Body of pancreas (tissue), 4 donors: Measurements from ENCODE around the gene SPATA13. TPM values are rescaled to one million over a fixed set of nuclear protein-coding genes. Genes with fewer than 3 reads are reported as not detected.
A peak's percentile ranks its signal among the peaks of the same experiment; 100 is the strongest.

Experiments used
- ATAC-seq: fragments of 150-250 bp; one replicate; pipeline ENCODE4 v1.9.1; 2016
- DNase-seq, 4 donors: peaks; one replicate each; pipeline ENCODE4 v3.0.0-alpha.2; 2019
- H3K27ac ChIP-seq, 4 donors: fragments of 200-600 bp; sonication (generic); 1 replicate in 3 of 4; 2 replicates in 1 of 4; pipeline versions ENCODE4 v1.5.1 to v1.6.1; 2016 to 2019; ENCODE audit warnings: mild to moderate bottlenecking in 1 of 4, mixed read lengths in 1 of 4, moderate library complexity in 1 of 4
- H3K27me3 ChIP-seq, 2 donors: fragments of 200-600 bp; sonication (generic); one replicate each; pipeline ENCODE4 v1.6.0; 2016; ENCODE audit warnings: mild to moderate bottlenecking in 1 of 2
- H3K36me3 ChIP-seq, 2 donors: fragments of 200-600 bp; sonication (generic); replicated peaks in 1 of 2; 2 replicates each; pipeline ENCODE4 v1.5.1; 2016; ENCODE audit warnings: low read depth in 2 of 2; ENCODE audit not compliant: insufficient read depth in 1 of 2
- H3K4me1 ChIP-seq: fragments of 200-600 bp; sonication (generic); one replicate; pipeline ENCODE4 v1.6.0; 2016
- H3K4me3 ChIP-seq, 2 donors: fragments of 200-600 bp; sonication (generic); 1 replicate in 1 of 2; 2 replicates in 1 of 2; pipeline ENCODE4 v1.5.1; 2016 to 2019
- H3K9me3 ChIP-seq, 3 donors: fragments of 200-600 bp; sonication (generic); 1 replicate in 2 of 3; 2 replicates in 1 of 3; pipeline ENCODE4 v1.5.1; 2016
- POLR2A ChIP-seq, 3 donors: fragments of 450-650 bp; IDR thresholded peaks; one replicate each; pipeline ENCODE4 v1.6.1; 2016; ENCODE audit warnings: antibody characterized with exemption in 3 of 3, mild to moderate bottlenecking in 2 of 3
- WGBS, 2 donors: methylation state at CpG; one replicate each; pipeline ENCODE4 v1.1.5; 2017; 5-methylcytosine and 5-hydroxymethylcytosine counted together
- intact Hi-C: fragments of 100-400 bp; cut with DNase I; formaldehyde crosslinking; loops from one replicate; pipeline ENCODE4 v1.15.1; 2023
- total RNA-seq, 2 donors: library from RNA; depleted of rRNA; stranded (reverse); fragments of >200 nt; gene quantifications; one replicate each; pipeline ENCODE4 v1.1.0, GENCODE V29; 2016
- TF ChIP-seq, protein P1 (sequence below), 7 experiments: fragments of 450-650 bp in 4 of 7; fragments of 200-600 bp in 3 of 7; sonication (generic) in 3 of 7; IDR thresholded peaks; one replicate each; pipeline ENCODE4 v1.5.1; 2016 to 2019; ENCODE audit warnings: antibody characterized with exemption in 7 of 7

The SPATA13 gene
- total RNA-seq, 2 donors from 2014 or later, result 83.3 to 359 TPM

DNA sequence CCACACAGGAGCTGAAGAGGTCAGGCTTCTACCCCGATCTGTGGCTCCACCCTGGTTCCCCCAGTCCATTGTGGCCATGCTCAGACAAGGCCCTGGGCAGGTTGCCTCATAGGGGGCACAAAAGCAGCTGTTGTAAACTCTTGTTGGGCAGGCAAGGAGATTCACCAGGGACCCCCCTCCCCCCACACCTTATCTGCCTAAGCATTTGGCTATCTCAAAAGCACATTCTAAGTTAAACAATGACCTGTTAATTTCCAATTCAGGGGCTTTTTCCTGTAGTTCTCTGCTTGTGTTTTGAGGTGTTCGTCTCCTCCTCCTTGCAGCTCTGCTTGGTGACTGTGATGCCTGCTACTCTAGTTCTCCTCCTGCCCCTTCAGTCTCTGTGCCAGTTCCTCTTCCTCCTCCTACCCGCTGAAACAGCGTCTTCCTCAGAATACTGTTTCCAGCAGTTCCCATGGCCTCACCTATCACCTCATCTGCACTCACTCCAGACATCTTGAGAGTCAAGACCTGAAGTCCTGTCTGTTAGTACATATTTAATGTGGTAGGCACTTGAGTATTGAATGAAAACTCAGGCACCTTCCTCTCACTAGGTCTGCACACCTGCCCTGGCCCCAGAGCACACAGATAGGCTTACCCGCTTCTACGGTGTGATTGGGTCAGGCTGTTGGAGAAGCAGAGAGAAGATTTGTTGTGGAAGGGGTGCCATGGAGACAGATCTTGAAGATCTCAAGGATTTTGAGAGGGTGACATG is 31.7 kb downstream of the SPATA13 start:
- no peaks in the 10 kb centered on the region for H3K9me3 ChIP-seq
- ATAC-seq (no peak), DNase-seq (no peak)
- TF ChIP-seq, protein P1, sequence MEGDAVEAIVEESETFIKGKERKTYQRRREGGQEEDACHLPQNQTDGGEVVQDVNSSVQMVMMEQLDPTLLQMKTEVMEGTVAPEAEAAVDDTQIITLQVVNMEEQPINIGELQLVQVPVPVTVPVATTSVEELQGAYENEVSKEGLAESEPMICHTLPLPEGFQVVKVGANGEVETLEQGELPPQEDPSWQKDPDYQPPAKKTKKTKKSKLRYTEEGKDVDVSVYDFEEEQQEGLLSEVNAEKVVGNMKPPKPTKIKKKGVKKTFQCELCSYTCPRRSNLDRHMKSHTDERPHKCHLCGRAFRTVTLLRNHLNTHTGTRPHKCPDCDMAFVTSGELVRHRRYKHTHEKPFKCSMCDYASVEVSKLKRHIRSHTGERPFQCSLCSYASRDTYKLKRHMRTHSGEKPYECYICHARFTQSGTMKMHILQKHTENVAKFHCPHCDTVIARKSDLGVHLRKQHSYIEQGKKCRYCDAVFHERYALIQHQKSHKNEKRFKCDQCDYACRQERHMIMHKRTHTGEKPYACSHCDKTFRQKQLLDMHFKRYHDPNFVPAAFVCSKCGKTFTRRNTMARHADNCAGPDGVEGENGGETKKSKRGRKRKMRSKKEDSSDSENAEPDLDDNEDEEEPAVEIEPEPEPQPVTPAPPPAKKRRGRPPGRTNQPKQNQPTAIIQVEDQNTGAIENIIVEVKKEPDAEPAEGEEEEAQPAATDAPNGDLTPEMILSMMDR (IDR thresholded peaks at IDR 0.05), result no peak
- TF ChIP-seq POLR2A (IDR thresholded peaks at IDR 0.05), result no peak
- H3K4me3 ChIP-seq, result no peak overlapping the region
- intact Hi-C loops, result no loop called here
- peaks cover 70% of the 10 kb centered on the region for H3K4me1 ChIP-seq
- H3K27ac ChIP-seq, result peak overlapping the region; percentile 21 to 73 (median 48)
- H3K36me3 ChIP-seq, result no peaks in the 10 kb centered on the region
- H3K27me3 ChIP-seq, result no peaks in the 10 kb centered on the region
- 38 to 50% methylated on average over 6 of the region's 6 CpGs for WGBS, 2 donors

DNA sequence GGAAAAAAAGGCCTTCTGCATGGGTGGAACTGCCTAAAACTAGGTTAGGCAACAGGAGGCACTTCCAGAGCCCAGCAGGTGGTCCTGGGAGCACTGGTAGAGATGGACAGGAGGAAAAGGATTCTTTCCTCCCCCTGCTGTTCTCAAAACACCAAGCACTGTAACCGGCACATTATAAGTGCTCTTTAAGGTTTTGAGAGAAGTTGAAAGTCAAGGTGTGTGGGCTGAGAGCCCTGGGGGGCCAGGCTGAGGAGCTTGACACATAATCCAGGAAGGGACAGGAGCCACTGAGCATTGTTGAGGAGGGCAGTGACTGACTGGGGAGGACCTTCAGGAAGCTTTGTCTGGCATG is 32.3 kb downstream of the SPATA13 start:
- intact Hi-C loops, result no loop called here
- DNase-seq (no peak), ATAC-seq (no peak)
- H3K27ac ChIP-seq, result peak overlapping the region in 3 of 4 donors; percentile 44 to 73 (median 51)
- H3K36me3 ChIP-seq, result no peaks in the 10 kb centered on the region
- peaks cover 70% of the 10 kb centered on the region for H3K4me1 ChIP-seq
- H3K4me3 ChIP-seq, result no peak overlapping the region
- no peaks in the 10 kb centered on the region for H3K9me3 ChIP-seq
- WGBS, 2 donors, result 80 to 93% methylated on average over 1 of the region's 1 CpG
- TF ChIP-seq, protein P1 (IDR thresholded peaks at IDR 0.05), result no peak
- TF ChIP-seq POLR2A (IDR thresholded peaks at IDR 0.05), result no peak
- no peaks in the 10 kb centered on the region for H3K27me3 ChIP-seq

DNA sequence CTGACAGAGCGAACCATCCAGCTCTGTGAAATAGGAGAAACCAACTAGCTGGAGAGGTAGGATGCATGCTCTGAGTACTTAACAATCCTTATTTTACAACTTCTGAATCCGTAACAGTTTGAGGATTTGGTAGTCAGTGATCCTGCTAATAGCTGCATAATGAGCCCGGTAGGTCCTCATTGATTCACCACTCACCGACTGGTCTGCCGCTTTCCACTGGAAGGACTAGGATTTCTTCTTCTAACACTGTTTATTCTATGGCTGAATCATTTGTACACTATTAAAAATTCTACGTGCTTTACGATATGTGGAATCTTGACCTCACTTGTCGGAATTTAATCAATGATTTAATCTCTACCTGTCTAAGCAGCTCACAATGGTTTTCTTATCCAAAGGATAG is 33.9 kb downstream of the SPATA13 start:
- intact Hi-C loops, result no loop called here
- H3K27ac ChIP-seq, result peak overlapping the region; percentile 33 to 73 (median 48)
- H3K9me3 ChIP-seq, result no peaks in the 10 kb centered on the region
- DNase-seq (no peak), ATAC-seq (no peak)
- H3K4me3 ChIP-seq, result no peak overlapping the region
- no peaks in the 10 kb centered on the region for H3K27me3 ChIP-seq
- 46 to 56% methylated on average over 8 of the region's 8 CpGs for WGBS, 2 donors
- H3K4me1 ChIP-seq, result peaks cover 81% of the 10 kb centered on the region
- TF ChIP-seq POLR2A (IDR thresholded peaks at IDR 0.05), result no peak
- TF ChIP-seq, protein P1 (IDR thresholded peaks at IDR 0.05), result no peak
- no peaks in the 10 kb centered on the region for H3K36me3 ChIP-seq

DNA sequence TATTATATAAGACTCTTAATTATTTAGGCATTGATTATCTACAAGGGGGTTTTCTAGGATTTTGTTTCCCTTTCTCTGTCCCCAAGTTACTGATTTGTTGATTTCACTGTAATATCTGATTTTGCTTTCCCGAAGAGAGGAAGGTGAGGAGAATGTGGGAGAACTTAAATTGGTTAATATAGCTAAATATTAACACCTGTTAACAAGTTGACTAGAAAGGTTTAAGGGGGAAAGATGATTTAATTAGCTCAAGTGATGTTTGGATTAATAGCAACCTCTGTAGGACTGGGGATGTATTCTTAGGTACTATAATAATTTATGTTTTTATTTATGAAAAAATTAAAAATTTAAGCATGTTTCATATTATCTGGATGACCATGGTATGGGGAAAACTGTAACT is 35.1 kb downstream of the SPATA13 start:
- Histone ChIP-seq H3K9me3 (no peaks in the 10 kb centered on the region), H3K4me3 (no peak overlapping the region), H3K27me3 (no peaks in the 10 kb centered on the region), H3K36me3 (no peaks in the 10 kb centered on the region), H3K27ac (peak overlapping the region in 3 of 4 donors; percentile 44 to 73 (median 51)), H3K4me1 (peaks cover 90% of the 10 kb centered on the region)
- intact Hi-C loops, result no loop called here
- DNase-seq (no peak), ATAC-seq (no peak)
- 20 to 26% methylated on average over 1 of the region's 1 CpG for WGBS, 2 donors
- no peak for TF ChIP-seq POLR2A (IDR thresholded peaks at IDR 0.05)
- TF ChIP-seq, protein P1 (IDR thresholded peaks at IDR 0.05), result no peak
